ENCODE measurements around the gene MSANTD1.

The MSANTD1 gene

DNA sequence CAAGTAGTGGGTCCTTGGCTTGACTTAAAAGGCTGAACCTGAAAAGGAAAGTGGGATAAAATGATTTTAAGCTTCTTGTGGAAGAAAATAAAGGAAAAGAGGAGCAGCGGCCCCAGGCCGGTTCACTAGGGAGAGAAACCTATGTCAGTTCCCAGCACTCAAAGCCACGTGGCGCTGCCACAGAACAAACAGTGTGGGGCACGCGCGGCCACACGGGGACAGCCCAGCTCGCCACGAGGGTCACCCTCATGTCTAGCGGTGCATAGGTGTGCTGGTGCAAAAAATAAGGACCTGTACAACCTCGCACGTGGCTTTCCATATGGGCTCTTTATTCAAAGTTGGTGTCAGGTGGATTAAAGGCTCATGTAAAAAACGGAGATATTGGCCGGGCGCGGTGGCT lies 17.1 kb downstream of the MSANTD1 start:
- Histone ChIP-seq H3K4me3 (replicated peaks; ENCODE audit: insufficient read depth, low read length) (no peak overlapping the region), H3K27me3 (ENCODE audit: insufficient read depth, poor library complexity, severe bottlenecking) (peaks cover 3% of the 10 kb centered on the region), H3K27ac (replicated peaks) (no peak overlapping the region)
- DNase-seq (ENCODE audit: low read depth in 1 of 2, low spot score in 1 of 2): no peak
- TF ChIP-seq, protein P1, sequence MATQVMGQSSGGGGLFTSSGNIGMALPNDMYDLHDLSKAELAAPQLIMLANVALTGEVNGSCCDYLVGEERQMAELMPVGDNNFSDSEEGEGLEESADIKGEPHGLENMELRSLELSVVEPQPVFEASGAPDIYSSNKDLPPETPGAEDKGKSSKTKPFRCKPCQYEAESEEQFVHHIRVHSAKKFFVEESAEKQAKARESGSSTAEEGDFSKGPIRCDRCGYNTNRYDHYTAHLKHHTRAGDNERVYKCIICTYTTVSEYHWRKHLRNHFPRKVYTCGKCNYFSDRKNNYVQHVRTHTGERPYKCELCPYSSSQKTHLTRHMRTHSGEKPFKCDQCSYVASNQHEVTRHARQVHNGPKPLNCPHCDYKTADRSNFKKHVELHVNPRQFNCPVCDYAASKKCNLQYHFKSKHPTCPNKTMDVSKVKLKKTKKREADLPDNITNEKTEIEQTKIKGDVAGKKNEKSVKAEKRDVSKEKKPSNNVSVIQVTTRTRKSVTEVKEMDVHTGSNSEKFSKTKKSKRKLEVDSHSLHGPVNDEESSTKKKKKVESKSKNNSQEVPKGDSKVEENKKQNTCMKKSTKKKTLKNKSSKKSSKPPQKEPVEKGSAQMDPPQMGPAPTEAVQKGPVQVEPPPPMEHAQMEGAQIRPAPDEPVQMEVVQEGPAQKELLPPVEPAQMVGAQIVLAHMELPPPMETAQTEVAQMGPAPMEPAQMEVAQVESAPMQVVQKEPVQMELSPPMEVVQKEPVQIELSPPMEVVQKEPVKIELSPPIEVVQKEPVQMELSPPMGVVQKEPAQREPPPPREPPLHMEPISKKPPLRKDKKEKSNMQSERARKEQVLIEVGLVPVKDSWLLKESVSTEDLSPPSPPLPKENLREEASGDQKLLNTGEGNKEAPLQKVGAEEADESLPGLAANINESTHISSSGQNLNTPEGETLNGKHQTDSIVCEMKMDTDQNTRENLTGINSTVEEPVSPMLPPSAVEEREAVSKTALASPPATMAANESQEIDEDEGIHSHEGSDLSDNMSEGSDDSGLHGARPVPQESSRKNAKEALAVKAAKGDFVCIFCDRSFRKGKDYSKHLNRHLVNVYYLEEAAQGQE (IDR thresholded peaks at IDR 0.05; ENCODE audit: insufficient replicate concordance, low read depth): no peak
- TF ChIP-seq CTCF (IDR thresholded peaks at IDR 0.05; ENCODE audit: insufficient read depth, low read length) (no peak), POLR2AphosphoS5 (IDR thresholded peaks at IDR 0.05; ENCODE audit: low read depth) (no peak), GABPA (IDR thresholded peaks at IDR 0.05; ENCODE audit: low read depth) (no peak), SPI1 (IDR thresholded peaks at IDR 0.05; ENCODE audit: borderline replicate concordance, low read depth) (no peak)

DNA sequence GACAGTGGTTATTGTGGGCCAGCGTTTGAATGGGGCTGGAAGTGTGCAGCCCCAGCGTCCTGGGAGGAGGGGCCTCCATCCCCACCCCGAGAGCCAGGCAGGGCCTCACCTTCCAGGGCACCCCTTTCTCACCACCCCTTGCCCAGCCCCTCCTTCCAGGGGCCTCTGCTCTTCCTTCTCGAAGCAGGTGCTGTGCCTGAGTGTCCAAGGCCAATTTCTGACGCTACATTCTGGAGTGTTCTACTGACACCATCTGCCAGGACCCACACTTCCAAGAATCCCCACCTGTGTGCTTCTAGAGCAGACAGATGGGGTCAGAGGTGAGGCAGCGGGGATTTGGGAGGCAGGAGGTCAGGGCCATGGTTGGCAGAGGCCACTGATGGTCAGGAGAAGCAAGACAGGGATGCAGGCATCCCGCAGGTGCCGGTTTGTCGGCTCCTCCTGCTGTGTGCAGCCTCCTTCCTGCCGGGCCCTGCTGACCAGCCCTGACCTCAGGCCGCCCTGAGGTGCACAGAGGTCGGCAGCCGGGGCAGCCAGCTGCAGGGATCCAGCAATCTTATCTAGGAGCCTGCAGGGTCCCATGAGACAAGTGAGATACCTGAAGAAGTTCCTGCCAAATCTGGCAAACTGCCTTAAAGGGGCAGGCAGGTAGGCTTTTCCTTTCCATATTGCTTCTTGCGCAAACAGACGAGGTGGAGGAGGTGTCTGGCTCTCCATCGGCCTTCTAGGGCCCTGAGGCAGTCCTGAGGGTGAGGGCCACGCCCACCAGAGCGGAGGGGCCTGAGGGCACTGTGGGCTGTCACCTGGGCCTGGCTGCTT lies 18.8 kb downstream of the MSANTD1 start:
- peaks cover 3% of the 10 kb centered on the region for H3K27me3 ChIP-seq (ENCODE audit: insufficient read depth, poor library complexity, severe bottlenecking)
- DNase-seq (ENCODE audit: low read depth in 1 of 2, low spot score in 1 of 2): no peak
- TF ChIP-seq POLR2AphosphoS5 (IDR thresholded peaks at IDR 0.05; ENCODE audit: low read depth) (no peak), SPI1 (IDR thresholded peaks at IDR 0.05; ENCODE audit: borderline replicate concordance, low read depth) (no peak), CTCF (IDR thresholded peaks at IDR 0.05; ENCODE audit: insufficient read depth, low read length) (no peak), GABPA (IDR thresholded peaks at IDR 0.05; ENCODE audit: low read depth) (no peak)
- TF ChIP-seq, protein P1 (IDR thresholded peaks at IDR 0.05; ENCODE audit: insufficient replicate concordance, low read depth): no peak
- H3K27ac ChIP-seq (replicated peaks): no peak overlapping the region
- H3K4me3 ChIP-seq (replicated peaks; ENCODE audit: insufficient read depth, low read length): no peak overlapping the region

GRCh38 chr4:3268395-3269104 lies 19.6 kb downstream of the MSANTD1 start:
- DNase-seq (ENCODE audit: low read depth in 1 of 2, low spot score in 1 of 2): no peak
- H3K27me3 ChIP-seq (ENCODE audit: insufficient read depth, poor library complexity, severe bottlenecking): no peaks in the 10 kb centered on the region
- no peak for TF ChIP-seq GABPA (IDR thresholded peaks at IDR 0.05; ENCODE audit: low read depth)
- no peak for TF ChIP-seq SPI1 (IDR thresholded peaks at IDR 0.05; ENCODE audit: borderline replicate concordance, low read depth)
- TF ChIP-seq, protein P1 (IDR thresholded peaks at IDR 0.05; ENCODE audit: insufficient replicate concordance, low read depth): no peak
- TF ChIP-seq POLR2AphosphoS5 (IDR thresholded peaks at IDR 0.05; ENCODE audit: low read depth): no peak
- TF ChIP-seq CTCF (IDR thresholded peaks at IDR 0.05; ENCODE audit: insufficient read depth, low read length): no peak
- H3K4me3 ChIP-seq (replicated peaks; ENCODE audit: insufficient read depth, low read length): no peak overlapping the region
- H3K27ac ChIP-seq (replicated peaks): no peak overlapping the region

All from HL-60 (cell line).